ENCODE results near the gene XDH. TPM values are rescaled to one million over a fixed set of nuclear protein-coding genes. Genes with fewer than 3 reads are reported as not detected.
A peak's percentile ranks its signal among the peaks of the same experiment; 100 is the strongest.

Gene XDH
- total and polyA plus RNA-seq, 2 experiments from 2014 or later = 1.8 to 2.4 TPM

DNA sequence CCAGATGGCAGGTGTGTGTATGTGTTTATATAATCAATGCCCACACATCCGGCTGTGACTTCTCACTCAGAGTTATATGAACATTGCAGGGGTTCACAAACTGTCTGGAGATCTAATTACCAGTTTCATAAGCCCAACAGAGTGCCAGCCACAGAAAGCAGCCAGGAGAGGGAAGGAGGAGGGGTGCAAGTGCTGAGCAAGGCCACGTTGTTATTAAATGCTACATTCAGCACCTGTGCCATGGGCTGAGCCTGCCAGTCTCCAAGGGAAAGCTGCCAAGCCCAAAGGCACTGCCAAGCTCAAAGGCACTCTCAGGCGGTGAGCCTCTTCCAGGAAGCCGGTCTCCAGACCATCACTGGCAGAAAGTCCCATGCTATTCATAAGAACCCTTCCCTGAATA is 17.4 kb downstream of the XDH start:
- H3K4me1 ChIP-seq (ENCODE audit: insufficient read depth) = peaks cover 14% of the 10 kb centered on the region
- H3K36me3 ChIP-seq (ENCODE audit: low read depth) = no peaks in the 10 kb centered on the region
- H2AFZ ChIP-seq = no peak overlapping the region
- no peaks in the 10 kb centered on the region for H3K9me2 ChIP-seq (ENCODE audit: insufficient read depth)
- no peak for DNase-seq
- 71 to 77% methylated on average over 4 of the region's 4 CpGs for WGBS, 2 experiments (ENCODE audit: low coverage in 1 of 2, low lambda C conversion rate in 2 of 2, missing lambda C conversion rate in 2 of 2)
- no peaks in the 10 kb centered on the region for H3K9me3 ChIP-seq (ENCODE audit: low read depth)
- no peak for TF ChIP-seq EZH2phosphoT487 (IDR thresholded peaks at IDR 0.05; ENCODE audit: insufficient read depth, low read depth)
- no peak for TF ChIP-seq EZH2 (IDR thresholded peaks at IDR 0.05; ENCODE audit: insufficient read depth, poor library complexity, severe bottlenecking)
- no peaks in the 10 kb centered on the region for H3K27me3 ChIP-seq (replicated peaks; ENCODE audit: insufficient read depth)
- no peak overlapping the region for H3K27ac ChIP-seq
- no peak overlapping the region for H3K4me2 ChIP-seq (ENCODE audit: unreplicated experiment)
- no peak overlapping the region for H3K4me3 ChIP-seq
- peaks cover 11% of the 10 kb centered on the region for H3F3A ChIP-seq (ENCODE audit: insufficient read depth)
- no peak overlapping the region for H3K9ac ChIP-seq
- in situ Hi-C loops (cut with MboI) = no loop called here
- H4K20me1 ChIP-seq (ENCODE audit: insufficient read depth) = no peaks in the 10 kb centered on the region
- no peaks in the 10 kb centered on the region for H3K79me2 ChIP-seq (ENCODE audit: insufficient read depth)

DNA sequence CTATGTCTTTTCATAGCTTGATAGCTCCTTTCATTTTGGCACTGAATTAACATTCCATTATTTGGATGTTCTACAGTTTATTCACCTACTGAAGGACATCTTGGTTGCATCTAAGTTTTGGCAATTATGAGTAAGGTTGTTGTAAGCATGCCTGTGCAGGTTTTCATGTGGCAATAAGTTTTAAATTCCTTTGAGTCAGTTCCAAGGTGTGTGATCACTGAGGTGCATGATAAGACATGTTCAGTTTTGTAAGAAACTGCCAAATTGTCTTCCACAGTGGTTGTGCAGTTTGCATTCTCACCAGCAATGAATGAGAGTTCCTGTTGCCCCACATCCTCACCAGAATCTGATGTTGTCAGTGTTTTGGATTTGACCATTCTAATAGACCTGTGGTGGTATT is 24.2 kb downstream of the XDH start:
- peak; percentile 37 for DNase-seq

DNA sequence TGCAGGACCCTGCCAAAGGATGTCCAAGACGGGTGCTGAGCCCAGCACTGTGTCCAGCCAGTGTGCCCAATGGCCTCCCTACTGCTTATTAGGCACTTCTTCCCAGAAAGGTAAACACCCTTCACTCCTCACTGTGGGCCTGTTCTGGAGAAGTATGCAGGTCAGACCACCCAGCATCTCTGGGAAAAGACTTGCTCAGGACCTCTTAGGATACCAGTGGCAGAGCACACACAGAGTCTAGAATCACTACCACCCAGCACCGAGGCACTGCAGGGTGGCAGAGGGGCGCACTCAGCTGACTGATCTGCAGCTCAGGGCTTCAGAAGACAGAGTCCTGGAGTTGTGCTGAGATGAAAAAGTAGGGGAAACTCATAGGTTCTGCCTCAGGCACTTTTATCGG is 25.8 kb downstream of the XDH start:
- H3K4me1 ChIP-seq (ENCODE audit: insufficient read depth) = peaks cover 40% of the 10 kb centered on the region
- no peak overlapping the region for H3K9ac ChIP-seq
- no peaks in the 10 kb centered on the region for H4K20me1 ChIP-seq (ENCODE audit: insufficient read depth)
- no peaks in the 10 kb centered on the region for H3K79me2 ChIP-seq (ENCODE audit: insufficient read depth)
- no peaks in the 10 kb centered on the region for H3K9me2 ChIP-seq (ENCODE audit: insufficient read depth)
- no peak overlapping the region for H3K4me3 ChIP-seq
- WGBS, 2 experiments (ENCODE audit: low coverage in 1 of 2, low lambda C conversion rate in 2 of 2, missing lambda C conversion rate in 2 of 2) = 96 to 98% methylated on average over 4 of the region's 4 CpGs
- H3K9me3 ChIP-seq (ENCODE audit: low read depth) = no peaks in the 10 kb centered on the region
- H3F3A ChIP-seq (ENCODE audit: insufficient read depth) = peaks cover 32% of the 10 kb centered on the region
- no peak overlapping the region for H3K4me2 ChIP-seq (ENCODE audit: unreplicated experiment)
- H3K36me3 ChIP-seq (ENCODE audit: low read depth) = no peaks in the 10 kb centered on the region
- TF ChIP-seq EZH2phosphoT487 (IDR thresholded peaks at IDR 0.05; ENCODE audit: insufficient read depth, low read depth) (no peak), EZH2 (IDR thresholded peaks at IDR 0.05; ENCODE audit: insufficient read depth, poor library complexity, severe bottlenecking) (no peak)
- H2AFZ ChIP-seq = no peak overlapping the region
- DNase-seq = no peak
- in situ Hi-C loops (cut with MboI) = no loop called here
- no peak overlapping the region for H3K27ac ChIP-seq
- H3K27me3 ChIP-seq (replicated peaks; ENCODE audit: insufficient read depth) = no peaks in the 10 kb centered on the region

More for the DNA sequence above, 24.2 kb downstream of the XDH start:
- in situ Hi-C loops (cut with MboI) = no loop called here
- TF ChIP-seq EZH2phosphoT487 (IDR thresholded peaks at IDR 0.05; ENCODE audit: insufficient read depth, low read depth) (no peak), EZH2 (IDR thresholded peaks at IDR 0.05; ENCODE audit: insufficient read depth, poor library complexity, severe bottlenecking) (no peak)
- Histone ChIP-seq H3K9me3 (ENCODE audit: low read depth) (no peaks in the 10 kb centered on the region), H2AFZ (no peak overlapping the region), H3K27ac (peak overlapping the region; percentile 3; the same call in 1 of the 2 replicates), H3K9me2 (ENCODE audit: insufficient read depth) (no peaks in the 10 kb centered on the region), H3K9ac (no peak overlapping the region), H3K27me3 (replicated peaks; ENCODE audit: insufficient read depth) (no peaks in the 10 kb centered on the region), H3F3A (ENCODE audit: insufficient read depth) (peaks cover 23% of the 10 kb centered on the region), H3K4me2 (ENCODE audit: unreplicated experiment) (peak overlapping the region; percentile 23), H3K4me1 (ENCODE audit: insufficient read depth) (peaks cover 26% of the 10 kb centered on the region), H3K79me2 (ENCODE audit: insufficient read depth) (no peaks in the 10 kb centered on the region), H3K4me3 (no peak overlapping the region), H3K36me3 (ENCODE audit: low read depth) (no peaks in the 10 kb centered on the region), H4K20me1 (ENCODE audit: insufficient read depth) (no peaks in the 10 kb centered on the region)

DNA sequence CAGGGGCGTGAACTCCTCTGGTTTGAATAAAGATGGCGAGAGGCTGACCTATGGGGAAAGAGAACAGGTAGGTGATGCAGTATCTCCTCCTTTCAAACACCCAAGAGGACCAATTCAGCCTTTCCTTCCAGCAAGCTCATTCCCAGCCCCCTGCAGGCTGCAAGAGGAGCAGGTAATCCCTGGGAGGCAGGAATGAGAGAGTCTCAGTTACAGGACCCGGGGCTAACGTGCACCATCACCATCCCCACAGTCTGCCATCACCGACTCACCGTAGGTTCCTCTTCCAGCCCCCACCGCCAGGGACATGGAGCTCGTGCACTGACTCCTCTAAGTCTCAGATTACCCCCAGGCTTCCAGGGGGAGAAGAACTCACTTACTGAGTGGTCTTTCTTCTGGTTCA is 26.7 kb downstream of the XDH start:
- no peak overlapping the region for H3K27ac ChIP-seq
- peaks cover 41% of the 10 kb centered on the region for H3F3A ChIP-seq (ENCODE audit: insufficient read depth)
- H3K36me3 ChIP-seq (ENCODE audit: low read depth) = no peaks in the 10 kb centered on the region
- in situ Hi-C loops (cut with MboI) = no loop called here
- peaks cover 49% of the 10 kb centered on the region for H3K4me1 ChIP-seq (ENCODE audit: insufficient read depth)
- no peaks in the 10 kb centered on the region for H3K27me3 ChIP-seq (replicated peaks; ENCODE audit: insufficient read depth)
- H3K9me2 ChIP-seq (ENCODE audit: insufficient read depth) = no peaks in the 10 kb centered on the region
- H3K9ac ChIP-seq = no peak overlapping the region
- TF ChIP-seq EZH2 (IDR thresholded peaks at IDR 0.05; ENCODE audit: insufficient read depth, poor library complexity, severe bottlenecking) (no peak), EZH2phosphoT487 (IDR thresholded peaks at IDR 0.05; ENCODE audit: insufficient read depth, low read depth) (no peak)
- no peaks in the 10 kb centered on the region for H4K20me1 ChIP-seq (ENCODE audit: insufficient read depth)
- no peak overlapping the region for H3K4me3 ChIP-seq
- WGBS, 2 experiments (ENCODE audit: low coverage in 1 of 2, low lambda C conversion rate in 2 of 2, missing lambda C conversion rate in 2 of 2) = 94 to 97% methylated on average over 8 of the region's 8 CpGs
- DNase-seq = no peak
- no peak overlapping the region for H2AFZ ChIP-seq
- no peak overlapping the region for H3K4me2 ChIP-seq (ENCODE audit: unreplicated experiment)
- no peaks in the 10 kb centered on the region for H3K9me3 ChIP-seq (ENCODE audit: low read depth)
- no peaks in the 10 kb centered on the region for H3K79me2 ChIP-seq (ENCODE audit: insufficient read depth)

DNA sequence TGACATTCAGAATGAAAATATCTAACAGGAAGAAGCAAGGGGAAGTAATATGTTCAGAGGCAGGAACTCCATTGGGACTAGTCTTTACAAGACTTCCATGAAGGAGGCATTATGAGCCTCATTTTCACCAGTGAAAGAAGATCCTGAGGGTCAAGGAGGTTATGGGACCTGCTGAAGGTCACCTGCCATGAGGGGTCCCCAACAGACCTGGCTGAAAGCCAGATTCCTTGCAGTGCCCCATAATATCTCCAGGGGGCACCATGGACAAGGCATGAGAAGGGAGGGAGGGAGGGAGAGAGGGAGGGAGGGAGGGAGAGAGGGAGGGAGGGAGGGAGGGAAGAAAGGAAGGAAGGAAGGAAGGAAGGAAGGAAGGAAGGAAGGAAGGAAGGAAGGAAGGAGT is 27.9 kb downstream of the XDH start:
- no peak for TF ChIP-seq EZH2phosphoT487 (IDR thresholded peaks at IDR 0.05; ENCODE audit: insufficient read depth, low read depth)
- no peak for TF ChIP-seq EZH2 (IDR thresholded peaks at IDR 0.05; ENCODE audit: insufficient read depth, poor library complexity, severe bottlenecking)
- peaks cover 41% of the 10 kb centered on the region for H3F3A ChIP-seq (ENCODE audit: insufficient read depth)
- H4K20me1 ChIP-seq (ENCODE audit: insufficient read depth) = no peaks in the 10 kb centered on the region
- H3K9me2 ChIP-seq (ENCODE audit: insufficient read depth) = no peaks in the 10 kb centered on the region
- no peak overlapping the region for H3K4me3 ChIP-seq
- no peaks in the 10 kb centered on the region for H3K36me3 ChIP-seq (ENCODE audit: low read depth)
- no peak overlapping the region for H3K4me2 ChIP-seq (ENCODE audit: unreplicated experiment)
- DNase-seq = peak; percentile 19
- H3K9ac ChIP-seq = no peak overlapping the region
- no peaks in the 10 kb centered on the region for H3K79me2 ChIP-seq (ENCODE audit: insufficient read depth)
- H2AFZ ChIP-seq = no peak overlapping the region
- H3K9me3 ChIP-seq (ENCODE audit: low read depth) = no peaks in the 10 kb centered on the region
- H3K4me1 ChIP-seq (ENCODE audit: insufficient read depth) = peaks cover 57% of the 10 kb centered on the region
- H3K27me3 ChIP-seq (replicated peaks; ENCODE audit: insufficient read depth) = no peaks in the 10 kb centered on the region
- in situ Hi-C loops (cut with MboI) = no loop called here
- H3K27ac ChIP-seq = no peak overlapping the region

All from GM23248 (cell line).